ENCODE measurements around the gene FAM167B. TPM values are rescaled to one million over a fixed set of nuclear protein-coding genes. Genes with fewer than 3 reads are reported as not detected.
A peak's percentile ranks its signal among the peaks of the same experiment; 100 is the strongest.
"Not testable (repeated sequence)": the region's sequence is repeated elsewhere in the genome, so short reads cannot be mapped to it uniquely, and the experiment has no call there.

The FAM167B gene
- total and polyA plus RNA-seq, 2 of the 4 experiments (the other 2 are of a cell fraction) = 0.18 to 0.53 TPM

DNA sequence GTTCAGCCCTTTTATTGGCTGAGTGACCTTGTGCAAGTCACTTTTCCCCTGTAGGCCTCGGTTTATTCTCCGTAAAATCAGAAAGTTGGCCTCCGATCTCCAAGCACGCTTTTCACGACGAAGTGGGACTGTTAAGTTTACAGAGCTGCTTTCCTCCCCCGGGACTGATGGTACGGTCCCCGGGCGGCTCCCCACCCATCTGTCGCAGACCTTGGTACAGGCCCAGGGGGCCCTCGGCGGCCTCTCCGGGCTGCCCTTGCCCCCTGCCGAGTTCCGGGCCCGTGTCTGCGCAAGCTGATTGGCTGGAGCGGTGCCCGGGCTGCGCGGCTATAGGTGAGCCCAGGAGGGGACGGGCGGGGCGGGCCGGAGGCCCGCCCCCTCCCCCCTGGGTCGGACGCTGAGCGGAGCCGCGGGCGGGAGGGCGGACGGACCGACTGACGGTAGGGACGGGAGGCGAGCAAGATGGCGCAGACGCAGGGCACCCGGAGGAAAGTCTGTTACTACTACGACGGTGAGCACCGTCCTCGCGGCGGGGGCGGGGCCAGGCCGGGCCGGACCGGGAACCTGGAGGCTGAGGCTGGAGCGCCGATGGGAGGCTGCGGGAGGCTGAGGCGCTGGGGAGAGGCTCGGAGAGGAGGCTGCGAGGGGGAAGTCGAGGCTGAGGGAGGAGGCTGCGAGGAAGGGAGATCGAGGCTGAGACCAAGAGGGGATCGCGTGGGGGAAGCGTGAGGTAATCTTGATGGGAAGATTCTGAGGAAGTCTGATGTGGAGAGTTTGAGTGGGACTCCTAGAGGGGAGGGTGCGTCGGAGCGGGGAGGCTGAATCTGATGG, 44.9 kb downstream of the FAM167B start, which contains the start of gene HDAC1:
TSS of gene HDAC1 (plus strand) at position 376 of the 831 bp plus-strand sequence. CDS start at position 463, 87 bp downstream.
- DNase-seq = peak; percentile 91
- WGBS, 2 experiments (ENCODE audit: extremely low coverage in 2 of 2, insufficient read length in 1 of 2) = 1% methylated on average over 46 of the region's 67 CpGs; no CpG with 5 or more reads in 1 of the 2 experiments
- Histone ChIP-seq H3K18ac (ENCODE audit: low read depth, low read length) (peak within 1 kb of the TSS; percentile 81), H2BK15ac (ENCODE audit: low read depth, low read length) (peak within 1 kb of the TSS; percentile 70; the same call in 2 of the 3 replicates), H4K20me1 (ENCODE audit: insufficient read depth, low read length) (peaks cover 13% of the 10 kb centered on the region; the same call in 1 of the 2 replicates), H3K4me2 (ENCODE audit: low read depth, low read length) (peak within 1 kb of the TSS; percentile 82), H3K4me3 (ENCODE audit: insufficient read depth, low read depth, low read length) (peak within 1 kb of the TSS; percentile 98), H2AFZ (replicated peaks; ENCODE audit: low read length, poor library complexity) (peak within 1 kb of the TSS; percentile 94), H3K14ac (replicated peaks; ENCODE audit: low read depth, low read length) (peak within 1 kb of the TSS; percentile 97), H3K79me1 (ENCODE audit: low read depth in 1 of 2, low read length in 2 of 2) (peaks cover 22 to 47% of the 10 kb centered on the region in 2 experiments; a peak in 3 of 4 replicates), H2BK120ac (ENCODE audit: low read depth, low read length) (peak within 1 kb of the TSS; percentile 73), H3K56ac (ENCODE audit: extremely low read depth, insufficient read depth, low read length) (peak within 1 kb of the TSS; percentile 80), H3K27me3 (ENCODE audit: control insufficient read depth, insufficient read depth, low read length) (no peaks in the 10 kb centered on the region), H3K27ac (ENCODE audit: insufficient read depth, low read length) (peak within 1 kb of the TSS; percentile 87), H2AK9ac (replicated peaks; ENCODE audit: low read depth, low read length, poor library complexity) (peak within 1 kb of the TSS; percentile 100), H2BK5ac (ENCODE audit: low read depth, low read length, poor library complexity, severe bottlenecking) (peak within 1 kb of the TSS; percentile 82), H3K23ac (ENCODE audit: low read depth, low read length) (peak within 1 kb of the TSS; percentile 96), H2AK5ac (ENCODE audit: low read depth, low read length) (peak within 1 kb of the TSS; percentile 91), H3K9me1 (ENCODE audit: insufficient read depth, low read length) (peaks cover 10% of the 10 kb centered on the region; the same call in 1 of the 2 replicates), H3K9me3 (ENCODE audit: control insufficient read depth, insufficient read depth, low read length) (no peaks in the 10 kb centered on the region), H3K36me3 (ENCODE audit: control insufficient read depth, insufficient read depth, low read length) (no peaks in the 10 kb centered on the region), H4K5ac (ENCODE audit: low read depth, low read length) (peak within 1 kb of the TSS; percentile 92), H3K4ac (ENCODE audit: low read depth, low read length) (peak within 1 kb of the TSS; percentile 93), H3K9ac (ENCODE audit: low read depth, low read length) (peak within 1 kb of the TSS; percentile 88), H4K91ac (ENCODE audit: insufficient read depth, low read depth, low read length) (peak within 1 kb of the TSS; percentile 85), H4K8ac (ENCODE audit: low read depth in 2 of 2, low read length in 2 of 2) (peak within 1 kb of the TSS; percentile 98), H3K4me1 (ENCODE audit: control insufficient read depth, insufficient read depth, low read length) (0 out of 2 replicates have a peak, but pooled peaks cover 2% of the 10 kb centered on the region), H2BK20ac (ENCODE audit: low read depth, low read length) (peak within 1 kb of the TSS; percentile 54)
- peak; percentile 99 for ATAC-seq (ENCODE audit: low read depth)
- peak; percentile 69; the same call in 1 of the 2 replicates for TF ChIP-seq MAZ (IDR thresholded peaks at IDR 0.05; ENCODE audit: borderline replicate concordance, low read depth, low read length)
- TF ChIP-seq CHD1 (IDR thresholded peaks at IDR 0.05; ENCODE audit: low read depth, low read length) = peak; percentile 89; the same call in 1 of the 2 replicates
- 0 out of 2 replicates have a peak, but pooled peaks have one; percentile 1 for TF ChIP-seq SMC3 (IDR thresholded peaks at IDR 0.05; ENCODE audit: low read depth, low read length)
- no peak for TF ChIP-seq RCOR1 (IDR thresholded peaks at IDR 0.05; ENCODE audit: insufficient replicate concordance, low read length)
- peak; percentile 95 for TF ChIP-seq BHLHE40 (IDR thresholded peaks at IDR 0.05; ENCODE audit: low read depth, low read length)
- CTCF ChIA-PET = interaction anchor here (0.8 kb wide), 2 partner anchors 43 to 271 kb away, joined by 3 to 4 read pairs; no protein-coding TSS in a partner anchor
- POLR2A ChIA-PET (ENCODE audit: unreplicated experiment) = no interaction called here
- in situ Hi-C loops (cut with MboI; ENCODE audit: low sequenced_read_pairs) = no loop called here
- intact Hi-C loops (cut with micrococcal nuclease) = loop anchor here (2.0 to 5.0 kb wide), 2 partner anchors 19 to 70 kb away; partner anchors contain the start of genes EIF3I and TMEM234
- no TSS peak for BruUV-seq (replicated peaks)
- dilution Hi-C loops (cut with HindIII; ENCODE audit: low sequenced_read_pairs, unreplicated experiment) = no loop called here

DNA sequence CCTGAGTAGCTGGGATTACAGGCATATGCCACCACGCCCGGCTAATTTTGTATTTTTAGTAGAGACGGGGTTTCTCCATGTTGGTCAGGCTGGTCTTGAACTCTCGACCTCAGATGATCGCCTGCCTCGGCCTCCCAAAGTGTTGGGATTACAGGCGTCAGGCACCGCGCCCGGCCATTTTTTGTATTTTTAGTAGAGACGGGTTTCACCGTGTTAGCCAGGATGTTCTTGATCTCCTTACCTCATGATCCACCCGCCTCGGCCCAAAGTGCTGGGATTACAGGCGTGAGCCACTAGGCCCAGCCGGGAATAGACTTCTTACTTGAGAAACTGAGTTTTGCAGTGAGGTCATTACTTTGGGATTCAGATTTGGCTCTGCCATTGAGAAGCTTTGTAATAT, 51.2 kb downstream of the FAM167B start:
- CTCF ChIA-PET; ATAC-seq (ENCODE audit: low read depth); dilution Hi-C loops (cut with HindIII; ENCODE audit: low sequenced_read_pairs, unreplicated experiment): not testable (repeated sequence)

More for the DNA sequence above, 51.2 kb downstream of the FAM167B start:
- POLR2A ChIA-PET (ENCODE audit: unreplicated experiment); H2AK5ac ChIP-seq (ENCODE audit: low read depth, low read length); H3K4me2 ChIP-seq (ENCODE audit: low read depth, low read length); H3K27ac ChIP-seq (ENCODE audit: insufficient read depth, low read length); BruUV-seq (replicated peaks); H3K27me3 ChIP-seq (ENCODE audit: control insufficient read depth, insufficient read depth, low read length); H4K91ac ChIP-seq (ENCODE audit: insufficient read depth, low read depth, low read length); H4K5ac ChIP-seq (ENCODE audit: low read depth, low read length); H3K18ac ChIP-seq (ENCODE audit: low read depth, low read length); H3K23ac ChIP-seq (ENCODE audit: low read depth, low read length); H3K4me3 ChIP-seq (ENCODE audit: insufficient read depth, low read depth, low read length); H3K4me1 ChIP-seq (ENCODE audit: control insufficient read depth, insufficient read depth, low read length); intact Hi-C loops (cut with micrococcal nuclease); H2BK5ac ChIP-seq (ENCODE audit: low read depth, low read length, poor library complexity, severe bottlenecking); H3K9ac ChIP-seq (ENCODE audit: low read depth, low read length); H4K8ac ChIP-seq (ENCODE audit: low read depth in 2 of 2, low read length in 2 of 2); H3K9me3 ChIP-seq (ENCODE audit: control insufficient read depth, insufficient read depth, low read length); H3K4ac ChIP-seq (ENCODE audit: low read depth, low read length); H3K56ac ChIP-seq (ENCODE audit: extremely low read depth, insufficient read depth, low read length); H2AK9ac ChIP-seq (replicated peaks; ENCODE audit: low read depth, low read length, poor library complexity); H2AFZ ChIP-seq (replicated peaks; ENCODE audit: low read length, poor library complexity); H3K14ac ChIP-seq (replicated peaks; ENCODE audit: low read depth, low read length); DNase-seq; in situ Hi-C loops (cut with MboI; ENCODE audit: low sequenced_read_pairs); H2BK120ac ChIP-seq (ENCODE audit: low read depth, low read length); H2BK20ac ChIP-seq (ENCODE audit: low read depth, low read length); H2BK15ac ChIP-seq (ENCODE audit: low read depth, low read length): not testable (repeated sequence)
- H3K36me3 ChIP-seq (ENCODE audit: control insufficient read depth, insufficient read depth, low read length) = peaks cover 13% of the 10 kb centered on the region
- peaks cover 12% of the 10 kb centered on the region; the same call in 1 of the 2 replicates for H3K9me1 ChIP-seq (ENCODE audit: insufficient read depth, low read length)
- peaks cover 44 to 77% of the 10 kb centered on the region in 2 experiments for H3K79me1 ChIP-seq (ENCODE audit: low read depth in 1 of 2, low read length in 2 of 2)
- no CpG with 5 or more reads among the region's 16 CpGs for WGBS, 2 experiments (ENCODE audit: extremely low coverage in 2 of 2, insufficient read length in 1 of 2)
- peaks cover 35% of the 10 kb centered on the region; the same call in 1 of the 2 replicates for H4K20me1 ChIP-seq (ENCODE audit: insufficient read depth, low read length)

Data from IMR-90 (cell line).